NT2/D1 (cell line): ENCODE data around the gene PKP3.

Experiments
- SUZ12 ChIP-seq: IDR thresholded peaks from 2 replicates; pipeline ENCODE4 v1.6.1; 2011; ENCODE audit not compliant: insufficient read length, insufficient read depth; ENCODE audit errors: extremely low read depth
- YY1 ChIP-seq: IDR thresholded peaks from 2 replicates; pipeline ENCODE4 v1.6.1; 2011; ENCODE audit not compliant: insufficient read length, insufficient read depth
- ZNF274 ChIP-seq: IDR thresholded peaks from 2 replicates; pipeline ENCODE4 v1.6.1; 2011; ENCODE audit warnings: mild to moderate bottlenecking, low read depth, low read length

DNA sequence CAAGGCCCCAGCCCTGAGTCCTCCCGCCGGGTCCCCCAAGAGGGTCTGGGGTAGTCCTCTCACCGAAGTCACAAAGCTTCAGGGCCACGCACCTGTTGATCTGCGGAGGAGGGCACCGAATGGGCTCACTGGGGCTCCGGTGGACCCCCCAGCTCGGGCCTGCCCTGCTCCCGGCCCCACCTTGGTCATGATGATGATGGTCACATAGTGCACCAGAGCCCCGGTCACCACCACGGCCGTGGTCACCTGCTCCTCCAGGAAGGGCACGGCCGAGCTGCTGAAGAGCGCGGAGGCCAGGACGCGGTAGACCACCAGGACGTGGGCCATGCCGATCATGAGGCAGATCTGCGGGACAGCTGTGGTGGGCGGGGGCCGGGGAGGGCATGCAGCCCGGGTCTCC, 34.3 kb downstream of the PKP3 start:
- TF ChIP-seq ZNF274 (no peak), YY1 (no peak), SUZ12 (no peak)
